Gastroesophageal sphincter (tissue), 4 donors: ENCODE measurements around the gene HLA-DMB. TPM values are rescaled to one million over a fixed set of nuclear protein-coding genes. Genes with fewer than 3 reads are reported as not detected.

Source experiments
- ATAC-seq: fragments of 150-250 bp; one replicate; pipeline ENCODE4 v1.9.1; 2016; ENCODE audit warnings: mild to moderate bottlenecking, moderate library complexity
- H3K27ac ChIP-seq, 4 donors: fragments of 200-600 bp; sonication (generic) in 3 of 4; 1 replicate in 3 of 4; 2 replicates in 1 of 4; pipeline ENCODE4 v1.5.1; 2016 to 2019
- H3K27me3 ChIP-seq: fragments of 200-600 bp; sonication (generic); one replicate; pipeline ENCODE4 v1.5.1; 2019
- H3K36me3 ChIP-seq, 2 donors: fragments of 200-600 bp; sonication (generic); one replicate each; pipeline ENCODE4 v1.5.1; 2019; ENCODE audit warnings: control low read depth in 1 of 2
- H3K4me1 ChIP-seq, 3 donors: fragments of 200-600 bp; sonication (generic); 1 replicate in 2 of 3; 2 replicates in 1 of 3; pipeline ENCODE4 v1.5.1; 2016 to 2019; ENCODE audit warnings: control low read depth in 2 of 3
- H3K4me3 ChIP-seq, 2 donors: fragments of 200-600 bp; sonication (generic); one replicate each; pipeline ENCODE4 v1.5.1; 2019; ENCODE audit warnings: mild to moderate bottlenecking in 1 of 2, moderate library complexity in 1 of 2
- H3K9me3 ChIP-seq, 3 donors: fragments of 200-600 bp; sonication (generic); one replicate each; pipeline ENCODE4 v1.5.1; 2017 to 2019; ENCODE audit warnings: control low read depth in 2 of 3
- CTCF ChIP-seq, 4 experiments: fragments of 200-600 bp in 2 of 4; fragments of 450-650 bp in 2 of 4; sonication (generic) in 1 of 4; IDR thresholded peaks; one replicate each; pipeline ENCODE4 v1.5.1; 2017 to 2019; ENCODE audit warnings: antibody characterized with exemption in 4 of 4, mild to moderate bottlenecking in 2 of 4, moderate library complexity in 2 of 4
- EP300 ChIP-seq: sonication (generic); formaldehyde crosslinking; IDR thresholded peaks from one replicate; pipeline ENCODE4 v1.6.1; 2017; ENCODE audit warnings: antibody characterized with exemption, mild to moderate bottlenecking
- POLR2A ChIP-seq, 2 donors: fragments of 450-650 bp; IDR thresholded peaks; one replicate each; pipeline ENCODE4 v1.6.1; 2017; ENCODE audit warnings: antibody characterized with exemption in 2 of 2, mild to moderate bottlenecking in 2 of 2, moderate library complexity in 1 of 2
- POLR2AphosphoS5 ChIP-seq: sonication (generic); formaldehyde crosslinking; IDR thresholded peaks from one replicate; pipeline ENCODE4 v1.6.1; 2017; ENCODE audit warnings: antibody characterized with exemption
- WGBS, 2 donors: methylation state at CpG; one replicate each; pipeline ENCODE4 v1.1.5; 2018; ENCODE audit warnings: low coverage in 1 of 2; 5-methylcytosine and 5-hydroxymethylcytosine counted together
- total RNA-seq, 4 donors: library from RNA; depleted of rRNA; stranded (reverse); fragments of >200 nt; gene quantifications; one replicate each; pipeline ENCODE4 v1.1.0, GENCODE V29; 2016

The HLA-DMB gene
- total RNA-seq, 4 donors from 2014 or later = 7.3 to 26.0 (median 11.6) TPM

- Histone ChIP-seq H3K27me3 (no peaks in the 10 kb centered on the region), H3K4me3 (no peak overlapping the region), H3K27ac (no peak overlapping the region), H3K4me1 (no peaks in the 10 kb centered on the region), H3K9me3 (no peaks in the 10 kb centered on the region), H3K36me3 (no peaks in the 10 kb centered on the region)
- WGBS, 2 donors = 54 to 57% methylated on average over 7 of the region's 7 CpGs
- ATAC-seq = no peak
- TF ChIP-seq EP300 = no peak
Measured at GRCh38 chr6:32932132-32932868, 8.5 kb downstream of the HLA-DMB start.

- Histone ChIP-seq H3K4me1 (no peaks in the 10 kb centered on the region), H3K4me3 (no peak overlapping the region), H3K27me3 (no peaks in the 10 kb centered on the region), H3K36me3 (no peaks in the 10 kb centered on the region), H3K27ac (no peak overlapping the region), H3K9me3 (no peaks in the 10 kb centered on the region)
- 0% methylated on average over 1 of the region's 1 CpG for WGBS, 2 donors
- ATAC-seq = no peak
- TF ChIP-seq CTCF (IDR thresholded peaks at IDR 0.05) (no peak), POLR2A (IDR thresholded peaks at IDR 0.05) (no peak), EP300 (no peak), POLR2AphosphoS5 (no peak)
Measured at GRCh38 chr6:32931211-32931610, 9.6 kb downstream of the HLA-DMB start.

- H3K4me1 ChIP-seq = no peaks in the 10 kb centered on the region
- no peak for TF ChIP-seq POLR2AphosphoS5
- TF ChIP-seq EP300 = no peak
- TF ChIP-seq POLR2A (IDR thresholded peaks at IDR 0.05) = no peak
- no peak for ATAC-seq
- H3K27me3 ChIP-seq = peaks cover 32% of the 10 kb centered on the region
- WGBS, 2 donors = 74 to 75% methylated on average over 2 of the region's 2 CpGs
- no peaks in the 10 kb centered on the region for H3K9me3 ChIP-seq
- no peaks in the 10 kb centered on the region for H3K36me3 ChIP-seq
- H3K27ac ChIP-seq = no peak overlapping the region
- no peak overlapping the region for H3K4me3 ChIP-seq
Measured at GRCh38 chr6:32922083-32922482, 18.7 kb downstream of the HLA-DMB start.

- 50 to 66% methylated on average over 2 of the region's 2 CpGs for WGBS, 2 donors
Measured at GRCh38 chr6:32920715-32921114, 20.1 kb downstream of the HLA-DMB start.

GRCh38 chr6:32912951-32913350 lies 27.9 kb downstream of the HLA-DMB start:
- TF ChIP-seq POLR2A (IDR thresholded peaks at IDR 0.05) (no peak), CTCF (IDR thresholded peaks at IDR 0.05) (no peak), POLR2AphosphoS5 (no peak), EP300 (no peak)
- 22 to 38% methylated on average over 1 of the region's 1 CpG for WGBS, 2 donors
- H3K36me3 ChIP-seq = no peaks in the 10 kb centered on the region
- no peaks in the 10 kb centered on the region for H3K4me1 ChIP-seq
- H3K27ac ChIP-seq = no peak overlapping the region
- H3K9me3 ChIP-seq = no peaks in the 10 kb centered on the region
- no peak overlapping the region for H3K4me3 ChIP-seq
- H3K27me3 ChIP-seq = peaks cover 42% of the 10 kb centered on the region
- no peak for ATAC-seq

More at GRCh38 chr6:32920715-32921114, 20.1 kb downstream of the HLA-DMB start:
- no peaks in the 10 kb centered on the region for H3K36me3 ChIP-seq
- H3K4me1 ChIP-seq = no peaks in the 10 kb centered on the region
- no peak overlapping the region for H3K27ac ChIP-seq
- ATAC-seq = no peak
- H3K4me3 ChIP-seq = no peak overlapping the region
- peaks cover 34% of the 10 kb centered on the region for H3K27me3 ChIP-seq
- H3K9me3 ChIP-seq = no peaks in the 10 kb centered on the region
- no peak for TF ChIP-seq CTCF (IDR thresholded peaks at IDR 0.05)
- no peak for TF ChIP-seq EP300
- TF ChIP-seq POLR2AphosphoS5 = no peak
- TF ChIP-seq POLR2A (IDR thresholded peaks at IDR 0.05) = no peak

GRCh38 chr6:32908897-32909296 lies 31.9 kb downstream of the HLA-DMB start:
- peaks cover 26% of the 10 kb centered on the region for H3K27me3 ChIP-seq
- H3K27ac ChIP-seq = no peak overlapping the region
- H3K4me3 ChIP-seq = no peak overlapping the region
- no peaks in the 10 kb centered on the region for H3K4me1 ChIP-seq
- WGBS, 2 donors = 77 to 81% methylated on average over 2 of the region's 2 CpGs
- ATAC-seq = no peak
- H3K9me3 ChIP-seq = no peaks in the 10 kb centered on the region
- no peak for TF ChIP-seq POLR2AphosphoS5
- no peak for TF ChIP-seq POLR2A (IDR thresholded peaks at IDR 0.05)
- TF ChIP-seq EP300 = no peak
- TF ChIP-seq CTCF (IDR thresholded peaks at IDR 0.05) = no peak
- no peaks in the 10 kb centered on the region for H3K36me3 ChIP-seq
